Kidney epithelial cell (primary cell): Measurements from ENCODE around the gene RPL10. TPM values are rescaled to one million over a fixed set of nuclear protein-coding genes. Genes with fewer than 3 reads are reported as not detected.

Source experiments
- DNase-seq: peaks from one replicate; pipeline ENCODE4 v3.0.0-alpha.2; 2010; ENCODE audit warnings: low read depth
- H3K27me3 ChIP-seq: 2 replicates; pipeline ENCODE4 v1.6.0; 2011; ENCODE audit warnings: low read length; ENCODE audit not compliant: control insufficient read depth, insufficient read depth
- H3K36me3 ChIP-seq: 2 replicates; pipeline ENCODE4 v1.5.1; 2011; ENCODE audit warnings: low read length; ENCODE audit not compliant: control insufficient read depth, insufficient read depth
- H3K4me3 ChIP-seq: 2 replicates; pipeline ENCODE4 v1.5.1; 2011; ENCODE audit warnings: low read depth, mild to moderate bottlenecking, control low read depth, low read length
- CTCF ChIP-seq: IDR thresholded peaks from 2 replicates; pipeline ENCODE4 v1.5.1; 2011; ENCODE audit warnings: mild to moderate bottlenecking, moderate library complexity, low read length, control low read depth, inconsistent platforms; ENCODE audit not compliant: insufficient read depth, poor library complexity, severe bottlenecking
- total RNA-seq: library from RNA; depleted of rRNA; stranded (reverse); fragments of >200 nt; gene quantifications from 2 replicates; pipeline ENCODE4 v1.2.3, GENCODE V29; 2015

RPL10 gene
- total RNA-seq, 1 donor from 2014 or later = 8,307 TPM

DNA sequence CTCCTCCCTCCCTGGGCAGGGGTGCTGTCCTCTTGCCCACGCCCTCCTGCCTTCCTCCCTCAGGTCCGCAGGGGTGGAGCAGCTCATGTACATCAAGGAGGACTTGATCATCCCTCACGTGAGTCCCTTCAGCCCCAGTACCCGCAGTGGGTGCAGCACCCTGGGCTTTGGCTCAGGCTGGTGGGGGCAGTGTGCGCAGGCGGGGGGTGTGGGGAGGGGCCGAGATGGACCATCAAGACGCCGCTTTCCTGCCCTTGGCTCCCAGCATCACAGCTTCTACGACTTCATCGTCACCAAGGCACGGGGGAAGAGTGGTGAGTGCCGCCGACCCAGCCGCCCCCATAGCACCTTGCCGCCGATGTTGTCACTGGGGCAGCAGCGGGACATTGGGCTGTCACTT lies 51.4 kb downstream of the RPL10 start:
- no peak for DNase-seq
- H3K36me3 ChIP-seq = no peaks in the 10 kb centered on the region
- no peak overlapping the region for H3K4me3 ChIP-seq
- no peak for TF ChIP-seq CTCF
- H3K27me3 ChIP-seq = no peaks in the 10 kb centered on the region

DNA sequence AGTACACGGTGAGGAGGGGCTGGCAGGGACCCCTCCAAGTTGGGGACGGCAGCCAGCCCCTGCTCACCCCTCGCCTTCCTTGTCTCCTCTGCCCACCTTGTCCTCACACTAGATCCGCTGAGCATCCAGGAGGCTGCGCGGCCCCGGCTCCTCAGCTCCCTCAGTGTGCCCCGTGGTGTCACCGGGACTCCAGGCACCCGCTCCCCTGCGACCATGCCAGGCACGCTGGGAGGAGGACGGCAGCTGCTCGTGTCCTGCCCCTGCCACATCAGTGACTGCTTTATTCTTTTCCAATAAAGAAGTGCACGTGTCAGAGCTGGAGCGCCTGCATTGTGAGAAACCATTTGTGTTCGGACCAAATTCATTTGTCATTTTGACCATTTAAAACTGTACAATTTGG lies 52.1 kb downstream of the RPL10 start:
- TF ChIP-seq CTCF = no peak
- no peaks in the 10 kb centered on the region for H3K36me3 ChIP-seq
- no peaks in the 10 kb centered on the region for H3K27me3 ChIP-seq
- DNase-seq = no peak
- H3K4me3 ChIP-seq = no peak overlapping the region

Other genes with a start within 250 kb of the RPL10 start
- gene OPN1MW, start 215.8 kb upstream of the RPL10 start, total RNA-seq = not detected in 2 replicates
- not detected in 2 replicates for gene OPN1MW2, start 178.6 kb upstream of the RPL10 start, total RNA-seq
- gene OPN1MW3, start 140.8 kb upstream of the RPL10 start, total RNA-seq = not detected in 2 replicates
- gene TEX28, start 103.3 kb upstream of the RPL10 start, total RNA-seq = not detected in 2 replicates
- gene TKTL1, start 102.6 kb upstream of the RPL10 start, total RNA-seq = not detected in 2 replicates
- gene FLNA, start 23.7 kb upstream of the RPL10 start, total RNA-seq = 2,357 and 2,761 TPM in 2 replicates
- 56.2 and 60.5 TPM in 2 replicates for gene EMD, start 19.1 kb upstream of the RPL10 start, total RNA-seq
- gene DNASE1L1, start 10.9 kb downstream of the RPL10 start, total RNA-seq = 15.5 and 16.6 TPM in 2 replicates
- gene TAFAZZIN, start 13.2 kb downstream of the RPL10 start, total RNA-seq = 55.2 and 62.0 TPM in 2 replicates
- 70.0 and 78.3 TPM in 2 replicates for gene ATP6AP1, start 30.3 kb downstream of the RPL10 start, total RNA-seq
- gene GDI1, start 38.8 kb downstream of the RPL10 start, total RNA-seq = 113 and 121 TPM in 2 replicates
- 79.1 and 80.0 TPM in 2 replicates for gene FAM50A, start 45.8 kb downstream of the RPL10 start, total RNA-seq
- gene PLXNA3, start 59.9 kb downstream of the RPL10 start, total RNA-seq = 16.7 and 34.7 TPM in 2 replicates
- 27.9 and 28.8 TPM in 2 replicates for gene LAGE3, start 80.9 kb downstream of the RPL10 start, total RNA-seq
- gene UBL4A, start 88.2 kb downstream of the RPL10 start, total RNA-seq = 48.3 and 55.9 TPM in 2 replicates
- 20.3 and 37.9 TPM in 2 replicates for gene SLC10A3, start 92.3 kb downstream of the RPL10 start, total RNA-seq
- 30.3 and 32.3 TPM in 2 replicates for gene FAM3A, start 117.9 kb downstream of the RPL10 start, total RNA-seq
- 39.2 and 47.0 TPM in 2 replicates for gene G6PD, start 148.5 kb downstream of the RPL10 start, total RNA-seq
- 14.6 and 16.7 TPM in 2 replicates for gene IKBKG, start 149.2 kb downstream of the RPL10 start, total RNA-seq
- gene CTAG1A, start 186.8 kb downstream of the RPL10 start, total RNA-seq = not detected in 2 replicates
- gene CTAG1B, start 220.9 kb downstream of the RPL10 start, total RNA-seq = not detected in 2 replicates